OCI-LY3 (cell line): ENCODE data around the gene GIMAP7.

Experiments used
- CTCF ChIP-seq: fragments of 200-600, 300-600 bp; sonication (generic); IDR thresholded peaks from 2 replicates; pipeline ENCODE4 v1.5.1; 2014; ENCODE audit warnings: antibody characterized with exemption, low read length, low read depth
- EZH2phosphoT487 ChIP-seq: fragments of 200-600 bp; shearing (Covaris generic); IDR thresholded peaks from 2 replicates; pipeline ENCODE4 v1.6.1; 2018; ENCODE audit warnings: antibody characterized with exemption, mixed run types, low read depth

GRCh38 chr7:150568714-150569113, 54.0 kb downstream of the GIMAP7 start:
- TF ChIP-seq CTCF, result no peak
- no peak for TF ChIP-seq EZH2phosphoT487
